Motor neuron (in vitro differentiated cells): Measurements from ENCODE around the gene DENND1A. TPM values are rescaled to one million over a fixed set of nuclear protein-coding genes. Genes with fewer than 3 reads are reported as not detected.
"Not testable (repeated sequence)": the region's sequence is repeated elsewhere in the genome, so short reads cannot be mapped to it uniquely, and the experiment has no call there.

ENCODE experiments used
- ATAC-seq, 8 experiments: fragments of 200-7000 bp; cut with Tn5 transposase; replicated peaks in 6 of 8; 2 replicates each; pipeline ENCODE4 v1.8.0; 2021; ENCODE audit warnings: mild to moderate bottlenecking in 8 of 8, moderate library complexity in 8 of 8
- H3K27ac ChIP-seq, 2 donors: fragments of 250-450 bp; sonication (Bioruptor Pico); 2 replicates each; pipeline ENCODE4 v1.9.0; 2021; ENCODE audit warnings: antibody characterized with exemption in 2 of 2, mild to moderate bottlenecking in 2 of 2, moderate library complexity in 1 of 2
- H3K4me1 ChIP-seq, 2 donors: fragments of 250-450 bp; sonication (Bioruptor Pico); replicated peaks in 1 of 2; 2 replicates each; pipeline ENCODE4 v1.6.1; 2021; ENCODE audit warnings: antibody characterized with exemption in 2 of 2, mild to moderate bottlenecking in 2 of 2, moderate library complexity in 1 of 2
- H3K4me3 ChIP-seq, 5 donors: fragments of 250-450 bp; sonication (Bioruptor Pico); 2 replicates each; pipeline ENCODE4 v1.9.0; 2021; ENCODE audit warnings: antibody characterized with exemption in 5 of 5, mild to moderate bottlenecking in 5 of 5, moderate library complexity in 4 of 5
- WGBS, 10 experiments: fragments of 450-650 bp; shearing (Covaris generic); methylation state at CpG; one replicate each; pipeline ENCODE4 v1.0.0; 2022; 5-methylcytosine and 5-hydroxymethylcytosine counted together
- in situ Hi-C, 9 experiments: fragments of 400-800 bp; cut with MboI; loops; one replicate each; pipeline ENCODE4 v1.15.0; 2021; ENCODE audit warnings: low sequenced_read_pairs in 9 of 9, low pct_unique_long_range_greater_than_20kb in 2 of 9; ENCODE audit not compliant: unreplicated experiment in 9 of 9
- total RNA-seq, 8 experiments: library from RNA; unstranded; fragments of 300-600 nt; gene quantifications; 2 replicates each; pipeline versions ENCODE4 v1.2.3 to v1.2.4, GENCODE V29; 2022

DENND1A gene
- total RNA-seq, 8 experiments from 2014 or later = 9.2 to 27.8 (median 13.8) TPM

GRCh38 chr9:123335986-123336329 lies 594.0 kb downstream of the DENND1A start:
- Histone ChIP-seq H3K27ac (peak overlapping the region in 1 of 2 donors; percentile 74), H3K4me1 (peaks cover 19 to 28% of the 10 kb centered on the region in 2 donors), H3K4me3 (no peak overlapping the region)
- ATAC-seq = no peak
- WGBS, 10 experiments = 0 to 86% (median 44%) methylated on average over 1 to 6 of the region's 6 CpGs
- in situ Hi-C loops = loop anchor here in 3 of 9 experiments (25.0 kb wide), 3 partner anchors 99 to 874 kb away; no protein-coding TSS in a partner anchor

- H3K4me1 ChIP-seq = peaks cover 19 to 24% of the 10 kb centered on the region in 2 donors
- WGBS, 10 experiments = 0 to 43% (median 7%) methylated on average over 1 to 7 of the region's 9 CpGs; no CpG with 5 or more reads in 1 of the 10 experiments
- H3K27ac ChIP-seq = peak overlapping the region; percentile 47 to 74
- no peak overlapping the region for H3K4me3 ChIP-seq
- peak; percentile 73 to 97 (median 94) for ATAC-seq
- in situ Hi-C loops = loop anchor here in 3 of 9 experiments (25.0 kb wide), 3 partner anchors 98 to 873 kb away; no protein-coding TSS in a partner anchor
Observed at GRCh38 chr9:123335193-123335985, 594.5 kb downstream of the DENND1A start.

- Histone ChIP-seq H3K4me3 (no peak overlapping the region), H3K4me1 (peaks cover 19 to 21% of the 10 kb centered on the region in 2 donors), H3K27ac (no peak overlapping the region)
- ATAC-seq = no peak
- in situ Hi-C loops = loop anchor here in 3 of 9 experiments (25.0 kb wide), 3 partner anchors 97 to 872 kb away; no protein-coding TSS in a partner anchor
- WGBS, 10 experiments = 80 to 100% (median 100%) methylated on average over 1 to 2 of the region's 3 CpGs; no CpG with 5 or more reads in 4 of the 10 experiments
Observed at GRCh38 chr9:123334639-123335038, 595.3 kb downstream of the DENND1A start.

GRCh38 chr9:123333058-123333669 lies 596.8 kb downstream of the DENND1A start:
- in situ Hi-C loops = loop anchor here in 3 of 9 experiments (25.0 kb wide), 3 partner anchors 96 to 871 kb away; no protein-coding TSS in a partner anchor
- H3K4me1 ChIP-seq = peaks cover 19 to 21% of the 10 kb centered on the region in 2 donors
- 14 to 100% (median 59%) methylated on average over 1 to 6 of the region's 8 CpGs; no CpG with 5 or more reads in 1 of the 10 experiments for WGBS, 10 experiments
- not testable (repeated sequence) for H3K4me3 ChIP-seq, H3K27ac ChIP-seq
- peak in 2 of 8 experiments; percentile 66 to 73 for ATAC-seq

- no peak overlapping the region for H3K27ac ChIP-seq
- 63 to 100% (median 78%) methylated on average over 1 to 14 of the region's 15 CpGs; no CpG with 5 or more reads in 2 of the 10 experiments for WGBS, 10 experiments
- H3K4me1 ChIP-seq = peaks cover 20 to 25% of the 10 kb centered on the region in 2 donors
- in situ Hi-C loops = loop anchor here in 3 of 9 experiments (25.0 kb wide), 3 partner anchors 94 to 869 kb away; no protein-coding TSS in a partner anchor
- peak in 1 of 8 experiments; percentile 4 for ATAC-seq
- H3K4me3 ChIP-seq = no peak overlapping the region
Observed at GRCh38 chr9:123331346-123332060, 598.4 kb downstream of the DENND1A start.

Other genes with a start within 250 kb of the DENND1A start
- gene LHX2, start 81.6 kb upstream of the DENND1A start, total RNA-seq = 1 to 10 TPM in 4 of 8 experiments, under 1 TPM in 3, not detected in 1; 0.31 to 3.6 (median 1.6) TPM